Mesenchymal stem cell (in vitro differentiated cells and primary cell): ENCODE measurements around the gene EMP2. TPM values are rescaled to one million over a fixed set of nuclear protein-coding genes. Genes with fewer than 3 reads are reported as not detected.

Experiments
- DNase-seq: peaks from one replicate; pipeline ENCODE4 v3.0.0-alpha.2; 2013
- H2AFZ ChIP-seq: one replicate; pipeline ENCODE4 v1.6.1; 2013; ENCODE audit warnings: low read depth, mild to moderate bottlenecking, control low read depth, inconsistent platforms, low read length, moderate library complexity
- H2AK5ac ChIP-seq: 2 replicates; pipeline ENCODE4 v1.6.1; 2013; ENCODE audit warnings: low read length, moderate library complexity, mild to moderate bottlenecking, inconsistent platforms; ENCODE audit not compliant: severe bottlenecking
- H2BK120ac ChIP-seq: one replicate; pipeline ENCODE4 v1.6.1; 2013; ENCODE audit warnings: low read depth, mild to moderate bottlenecking, inconsistent platforms, low read length, moderate library complexity
- H2BK12ac ChIP-seq, 2 experiments: one replicate each; pipeline ENCODE4 v1.6.1; 2013; ENCODE audit warnings: inconsistent platforms in 2 of 2, low read length in 2 of 2, mild to moderate bottlenecking in 2 of 2, moderate library complexity in 2 of 2, control low read depth in 1 of 2
- H2BK15ac ChIP-seq: one replicate; pipeline ENCODE4 v1.6.1; 2013; ENCODE audit warnings: mild to moderate bottlenecking, low read depth, inconsistent platforms; ENCODE audit not compliant: poor library complexity, severe bottlenecking
- H2BK5ac ChIP-seq: 2 replicates; pipeline ENCODE4 v1.6.1; 2013; ENCODE audit warnings: low read depth, mild to moderate bottlenecking, low read length, control low read depth, inconsistent platforms; ENCODE audit not compliant: poor library complexity, severe bottlenecking
- H3K14ac ChIP-seq, 2 experiments: one replicate each; pipeline ENCODE4 v1.6.1; 2013; ENCODE audit warnings: inconsistent platforms in 2 of 2, low read length in 2 of 2, control low read depth in 1 of 2, mild to moderate bottlenecking in 1 of 2, moderate library complexity in 1 of 2
- H3K18ac ChIP-seq, 2 experiments: one replicate each; pipeline ENCODE4 v1.6.1; 2013; ENCODE audit warnings: inconsistent platforms in 2 of 2, low read length in 2 of 2, control low read depth in 1 of 2, low read depth in 1 of 2, mild to moderate bottlenecking in 1 of 2
- H3K23ac ChIP-seq, 2 experiments: one replicate each; pipeline ENCODE4 v1.6.1; 2013; ENCODE audit warnings: inconsistent platforms in 2 of 2, low read length in 2 of 2, mild to moderate bottlenecking in 2 of 2, moderate library complexity in 2 of 2, control low read depth in 1 of 2
- H3K27ac ChIP-seq: 2 replicates; pipeline ENCODE4 v1.5.1; 2013; ENCODE audit warnings: mild to moderate bottlenecking, moderate library complexity, low read length, control low read depth, inconsistent platforms; ENCODE audit not compliant: poor library complexity, severe bottlenecking
- H3K27me3 ChIP-seq, 2 experiments: 2 replicates each; pipeline versions ENCODE4 v1.6.1 to v1.7.0; 2013; ENCODE audit warnings: low read length in 2 of 2, mild to moderate bottlenecking in 2 of 2, moderate library complexity in 2 of 2, control low read depth in 1 of 2, inconsistent platforms in 1 of 2; ENCODE audit not compliant: control insufficient read depth in 1 of 2, insufficient read depth in 1 of 2
- H3K36me3 ChIP-seq, 2 experiments: 2 replicates each; pipeline versions ENCODE4 v1.6.1 to v1.7.0; 2013; ENCODE audit warnings: low read length in 2 of 2, control low read depth in 1 of 2, inconsistent platforms in 1 of 2, low read depth in 1 of 2, mild to moderate bottlenecking in 1 of 2; ENCODE audit not compliant: insufficient read depth in 2 of 2, control insufficient read depth in 1 of 2
- H3K4ac ChIP-seq, 2 experiments: one replicate each; pipeline ENCODE4 v1.6.1; 2013; ENCODE audit warnings: inconsistent platforms in 2 of 2, low read length in 2 of 2, mild to moderate bottlenecking in 2 of 2, moderate library complexity in 2 of 2, control low read depth in 1 of 2, low read depth in 1 of 2
- H3K4me1 ChIP-seq: 2 replicates; pipeline ENCODE4 v1.6.1; 2013; ENCODE audit warnings: low read depth, low read length, control low read depth; ENCODE audit not compliant: control insufficient read depth, insufficient read depth
- H3K4me2 ChIP-seq: 2 replicates; pipeline ENCODE4 v1.6.1; 2013; ENCODE audit warnings: low read length, mild to moderate bottlenecking, inconsistent platforms; ENCODE audit not compliant: poor library complexity, severe bottlenecking
- H3K4me3 ChIP-seq, 2 experiments: 2 replicates each; pipeline versions ENCODE4 v1.5.1 to v1.7.0; 2013; ENCODE audit warnings: low read length in 2 of 2, mild to moderate bottlenecking in 2 of 2, control low read depth in 1 of 2, low read depth in 1 of 2; ENCODE audit not compliant: insufficient read depth in 1 of 2
- H3K79me1 ChIP-seq: replicated peaks from 2 replicates; pipeline ENCODE4 v1.6.1; 2013; ENCODE audit warnings: mild to moderate bottlenecking, control low read depth, low read length, inconsistent platforms; ENCODE audit not compliant: poor library complexity, severe bottlenecking
- H3K9ac ChIP-seq: 2 replicates; pipeline ENCODE4 v1.7.0; 2013; ENCODE audit warnings: mild to moderate bottlenecking, low read length, moderate library complexity
- H3K9me3 ChIP-seq: 2 replicates; pipeline ENCODE4 v1.7.0; 2013; ENCODE audit warnings: mild to moderate bottlenecking, low read length; ENCODE audit not compliant: control insufficient read depth
- H4K8ac ChIP-seq: one replicate; pipeline ENCODE4 v1.6.1; 2013; ENCODE audit warnings: inconsistent platforms, mild to moderate bottlenecking, low read length, moderate library complexity
- H4K91ac ChIP-seq: one replicate; pipeline ENCODE4 v1.6.1; 2013; ENCODE audit warnings: mild to moderate bottlenecking, low read length, inconsistent platforms
- WGBS: methylation state at CpG from one replicate; pipeline ENCODE4 v1.1.7; 2013; ENCODE audit warnings: mixed read lengths; 5-methylcytosine and 5-hydroxymethylcytosine counted together
- polyA plus RNA-seq, 2 experiments: library from polyadenylated mRNA; stranded (reverse); fragments of 200-250 nt; gene quantifications; one replicate each; pipeline ENCODE4 v1.2.3, GENCODE V29; 2013

EMP2 gene
- polyA plus RNA-seq (2013, experiment 1 of 2), result 9.7 TPM
- 9.6 TPM for polyA plus RNA-seq (2013, experiment 2 of 2)

- Histone ChIP-seq H3K9ac (peak within 1 kb of the TSS; percentile 87), H2BK15ac (peak within 1 kb of the TSS; percentile 80), H2AK5ac (no peak within 1 kb of the TSS), H3K36me3 (no peaks in the 10 kb centered on the region), H2AFZ (peak within 1 kb of the TSS; percentile 94), H2BK120ac (peak within 1 kb of the TSS; percentile 74), H2BK12ac (peak within 1 kb of the TSS in 1 of 2 experiments; percentile 78), H3K4ac (peak within 1 kb of the TSS; percentile 75 to 85), H3K27ac (no peak within 1 kb of the TSS), H4K8ac (peak within 1 kb of the TSS; percentile 79), H3K18ac (peak within 1 kb of the TSS; percentile 68 to 95), H3K4me3 (peak within 1 kb of the TSS; percentile 72 to 87), H3K4me2 (peak within 1 kb of the TSS; percentile 99), H4K91ac (peak within 1 kb of the TSS; percentile 76), H2BK5ac (no peak within 1 kb of the TSS), H3K4me1 (peaks cover 17% of the 10 kb centered on the region), H3K23ac (peak within 1 kb of the TSS in 1 of 2 experiments; percentile 85), H3K14ac (peak within 1 kb of the TSS in 1 of 2 experiments; percentile 89), H3K79me1 (no peaks in the 10 kb centered on the region), H3K9me3 (no peaks in the 10 kb centered on the region), H3K27me3 (peaks cover 0 to 9% of the 10 kb centered on the region in 2 experiments)
- DNase-seq, result peak; percentile 81
- WGBS, result under 1% methylated on average over 76 of the region's 91 CpGs
Measured at GRCh38 chr16:10579965-10580882, at the start of gene EMP2. TSS of gene EMP2 (minus strand) at chr16:10580598. CDS start at chr16:10547617, 32,981 bp downstream.

- H3K9me3 ChIP-seq, result peaks cover 5% of the 10 kb centered on the region
- WGBS, result 47% methylated on average over 6 of the region's 6 CpGs
- no peak overlapping the region for H4K91ac ChIP-seq
- H3K27ac ChIP-seq, result no peak overlapping the region
- no peak overlapping the region for H3K9ac ChIP-seq
- no peak overlapping the region for H3K4me2 ChIP-seq
- H2AK5ac ChIP-seq, result no peak overlapping the region
- no peak overlapping the region for H3K4ac ChIP-seq
- no peak overlapping the region for H2BK120ac ChIP-seq
- H3K36me3 ChIP-seq, result no peaks in the 10 kb centered on the region
- no peaks in the 10 kb centered on the region for H3K79me1 ChIP-seq
- no peak overlapping the region for H2BK12ac ChIP-seq
- H3K27me3 ChIP-seq, result peaks cover 0 to 28% of the 10 kb centered on the region in 2 experiments
- H2AFZ ChIP-seq, result no peak overlapping the region
- H3K4me1 ChIP-seq, result peaks cover 1% of the 10 kb centered on the region
- H3K23ac ChIP-seq, result no peak overlapping the region
- H2BK5ac ChIP-seq, result no peak overlapping the region
- H3K18ac ChIP-seq, result no peak overlapping the region
- no peak overlapping the region for H3K4me3 ChIP-seq
- no peak for DNase-seq
- no peak overlapping the region for H2BK15ac ChIP-seq
- H4K8ac ChIP-seq, result no peak overlapping the region
- no peak overlapping the region for H3K14ac ChIP-seq
Measured at GRCh38 chr16:10629592-10629963, 49.2 kb upstream of the EMP2 start.

GRCh38 chr16:10625595-10626357, 45.4 kb upstream of the EMP2 start:
- Histone ChIP-seq H3K4me2 (no peak overlapping the region), H2AFZ (no peak overlapping the region), H4K91ac (no peak overlapping the region), H4K8ac (no peak overlapping the region), H3K23ac (no peak overlapping the region), H3K79me1 (no peaks in the 10 kb centered on the region), H2BK15ac (no peak overlapping the region), H3K9ac (no peak overlapping the region), H3K18ac (no peak overlapping the region), H3K27me3 (peaks cover 0 to 2% of the 10 kb centered on the region in 2 experiments), H3K4ac (no peak overlapping the region), H3K27ac (no peak overlapping the region), H3K36me3 (no peaks in the 10 kb centered on the region), H2BK5ac (no peak overlapping the region), H3K14ac (no peak overlapping the region), H2BK120ac (no peak overlapping the region), H2AK5ac (no peak overlapping the region), H3K9me3 (no peaks in the 10 kb centered on the region), H3K4me1 (peaks cover 1% of the 10 kb centered on the region), H3K4me3 (no peak overlapping the region), H2BK12ac (no peak overlapping the region)
- DNase-seq, result no peak
- WGBS, result 84% methylated on average over 12 of the region's 12 CpGs

GRCh38 chr16:10624527-10624926, 44.1 kb upstream of the EMP2 start:
- Histone ChIP-seq H3K23ac (no peak overlapping the region), H2BK5ac (no peak overlapping the region), H3K4ac (no peak overlapping the region), H3K36me3 (no peaks in the 10 kb centered on the region), H2BK12ac (no peak overlapping the region), H2BK120ac (no peak overlapping the region), H3K9ac (no peak overlapping the region), H3K27me3 (peaks cover 8 to 10% of the 10 kb centered on the region in 2 experiments), H4K91ac (no peak overlapping the region), H2AK5ac (no peak overlapping the region), H2AFZ (no peak overlapping the region), H4K8ac (no peak overlapping the region), H2BK15ac (no peak overlapping the region), H3K27ac (no peak overlapping the region), H3K18ac (no peak overlapping the region), H3K14ac (no peak overlapping the region), H3K9me3 (no peaks in the 10 kb centered on the region), H3K4me1 (peaks cover 1% of the 10 kb centered on the region), H3K79me1 (no peaks in the 10 kb centered on the region), H3K4me2 (no peak overlapping the region), H3K4me3 (no peak overlapping the region)
- 81% methylated on average over 6 of the region's 6 CpGs for WGBS
- DNase-seq, result no peak
